Body of pancreas (tissue), 4 donors: ENCODE data around the gene GPR18.

ENCODE experiments used
- POLR2A ChIP-seq, 3 donors: fragments of 450-650 bp; IDR thresholded peaks; one replicate each; pipeline ENCODE4 v1.6.1; 2016; ENCODE audit warnings: antibody characterized with exemption in 3 of 3, mild to moderate bottlenecking in 2 of 3
- TF ChIP-seq, protein P1 (sequence below), 7 experiments: fragments of 450-650 bp in 4 of 7; fragments of 200-600 bp in 3 of 7; sonication (generic) in 3 of 7; IDR thresholded peaks; one replicate each; pipeline ENCODE4 v1.5.1; 2016 to 2019; ENCODE audit warnings: antibody characterized with exemption in 7 of 7

DNA sequence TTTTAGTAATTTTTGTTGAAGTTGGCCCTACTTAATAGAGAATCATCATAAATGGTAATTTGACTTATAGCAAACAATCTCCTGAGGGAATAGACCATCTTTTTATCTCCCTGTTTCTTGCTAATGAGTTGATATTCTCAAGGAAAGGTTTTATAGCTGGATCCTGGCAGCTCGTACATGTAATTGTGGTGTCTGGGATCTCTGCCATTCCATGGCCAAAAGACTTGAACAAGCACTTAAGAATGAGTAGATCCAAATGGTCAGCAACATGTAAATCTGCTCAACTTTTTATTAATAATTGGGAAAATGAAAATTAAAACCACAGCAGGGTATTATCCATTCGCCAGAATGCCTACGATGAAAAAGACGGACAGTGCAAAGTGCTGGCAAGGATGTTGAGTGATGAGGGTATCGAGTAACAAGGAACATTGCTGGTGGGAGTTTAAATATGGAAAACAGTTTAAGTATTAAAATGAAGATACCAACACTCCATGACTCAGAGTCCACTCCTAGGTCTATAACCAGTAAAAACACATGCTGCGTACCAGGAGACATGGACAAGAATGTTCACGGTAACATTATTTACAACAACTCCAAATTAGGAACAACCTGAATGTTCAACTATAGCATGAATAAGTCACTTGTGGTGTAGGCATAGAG, 5.1 kb upstream of the GPR18 start:
- TF ChIP-seq, protein P1, sequence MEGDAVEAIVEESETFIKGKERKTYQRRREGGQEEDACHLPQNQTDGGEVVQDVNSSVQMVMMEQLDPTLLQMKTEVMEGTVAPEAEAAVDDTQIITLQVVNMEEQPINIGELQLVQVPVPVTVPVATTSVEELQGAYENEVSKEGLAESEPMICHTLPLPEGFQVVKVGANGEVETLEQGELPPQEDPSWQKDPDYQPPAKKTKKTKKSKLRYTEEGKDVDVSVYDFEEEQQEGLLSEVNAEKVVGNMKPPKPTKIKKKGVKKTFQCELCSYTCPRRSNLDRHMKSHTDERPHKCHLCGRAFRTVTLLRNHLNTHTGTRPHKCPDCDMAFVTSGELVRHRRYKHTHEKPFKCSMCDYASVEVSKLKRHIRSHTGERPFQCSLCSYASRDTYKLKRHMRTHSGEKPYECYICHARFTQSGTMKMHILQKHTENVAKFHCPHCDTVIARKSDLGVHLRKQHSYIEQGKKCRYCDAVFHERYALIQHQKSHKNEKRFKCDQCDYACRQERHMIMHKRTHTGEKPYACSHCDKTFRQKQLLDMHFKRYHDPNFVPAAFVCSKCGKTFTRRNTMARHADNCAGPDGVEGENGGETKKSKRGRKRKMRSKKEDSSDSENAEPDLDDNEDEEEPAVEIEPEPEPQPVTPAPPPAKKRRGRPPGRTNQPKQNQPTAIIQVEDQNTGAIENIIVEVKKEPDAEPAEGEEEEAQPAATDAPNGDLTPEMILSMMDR (IDR thresholded peaks at IDR 0.05): no peak
- TF ChIP-seq POLR2A (IDR thresholded peaks at IDR 0.05): no peak
